ENCODE measurements around the gene CHIT1.

DNA sequence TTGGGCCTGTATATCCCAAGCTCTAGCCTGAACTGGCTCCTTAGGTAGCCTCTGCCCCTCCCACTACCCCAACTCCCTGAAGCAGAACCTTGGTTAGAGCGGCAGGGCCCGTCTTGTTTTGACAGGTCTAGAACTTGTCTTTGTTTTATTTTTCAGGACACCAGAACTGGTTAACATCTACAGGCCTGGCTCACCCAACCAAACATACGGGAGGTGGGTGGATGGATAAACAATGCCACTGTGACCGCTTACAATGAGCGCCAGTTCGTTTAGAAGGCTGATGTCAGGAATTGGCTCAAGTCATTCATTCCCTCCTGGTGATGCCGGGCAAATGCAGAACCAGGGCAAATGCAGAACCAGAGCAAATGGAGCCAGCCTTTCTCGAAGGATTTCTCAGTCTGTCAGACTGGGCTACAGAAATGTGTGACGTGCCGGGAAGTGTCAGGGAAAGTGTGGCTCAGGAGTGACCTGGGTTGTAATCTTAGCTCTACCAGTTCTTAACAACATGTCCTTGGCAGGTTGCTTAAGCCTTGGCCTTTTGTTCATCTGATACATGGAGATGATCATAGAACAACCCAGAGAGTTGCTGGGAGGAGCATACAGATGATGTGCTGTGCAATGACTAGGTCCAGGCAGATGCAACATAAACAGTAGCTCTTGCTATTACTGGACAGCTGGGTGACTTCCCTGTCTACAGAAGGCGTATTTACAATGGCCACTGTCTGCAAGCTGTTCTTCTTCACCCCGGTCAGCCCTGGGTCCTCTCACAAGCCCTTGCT, 45.3 kb upstream of the CHIT1 start:
- TF ChIP-seq, protein P1, sequence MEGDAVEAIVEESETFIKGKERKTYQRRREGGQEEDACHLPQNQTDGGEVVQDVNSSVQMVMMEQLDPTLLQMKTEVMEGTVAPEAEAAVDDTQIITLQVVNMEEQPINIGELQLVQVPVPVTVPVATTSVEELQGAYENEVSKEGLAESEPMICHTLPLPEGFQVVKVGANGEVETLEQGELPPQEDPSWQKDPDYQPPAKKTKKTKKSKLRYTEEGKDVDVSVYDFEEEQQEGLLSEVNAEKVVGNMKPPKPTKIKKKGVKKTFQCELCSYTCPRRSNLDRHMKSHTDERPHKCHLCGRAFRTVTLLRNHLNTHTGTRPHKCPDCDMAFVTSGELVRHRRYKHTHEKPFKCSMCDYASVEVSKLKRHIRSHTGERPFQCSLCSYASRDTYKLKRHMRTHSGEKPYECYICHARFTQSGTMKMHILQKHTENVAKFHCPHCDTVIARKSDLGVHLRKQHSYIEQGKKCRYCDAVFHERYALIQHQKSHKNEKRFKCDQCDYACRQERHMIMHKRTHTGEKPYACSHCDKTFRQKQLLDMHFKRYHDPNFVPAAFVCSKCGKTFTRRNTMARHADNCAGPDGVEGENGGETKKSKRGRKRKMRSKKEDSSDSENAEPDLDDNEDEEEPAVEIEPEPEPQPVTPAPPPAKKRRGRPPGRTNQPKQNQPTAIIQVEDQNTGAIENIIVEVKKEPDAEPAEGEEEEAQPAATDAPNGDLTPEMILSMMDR (conservative IDR thresholded peaks at IDR 0.05), result no peak
- TF ChIP-seq ZFX (IDR thresholded peaks at IDR 0.05), result no peak

Data from C4-2B (cell line).